Subcutaneous adipose tissue (tissue), 4 donors: ENCODE measurements around the gene HK1. TPM values are rescaled to one million over a fixed set of nuclear protein-coding genes. Genes with fewer than 3 reads are reported as not detected.

ENCODE experiments used
- CTCF ChIP-seq: fragments of 450-650 bp; IDR thresholded peaks from one replicate; pipeline ENCODE4 v1.5.1; 2016; ENCODE audit warnings: low read depth, mild to moderate bottlenecking, control low read depth, antibody characterized with exemption, moderate library complexity
- total RNA-seq, 4 donors: library from RNA; depleted of rRNA; stranded (reverse); fragments of >200 nt; gene quantifications; one replicate each; pipeline ENCODE4 v1.1.0, GENCODE V29; 2016

The HK1 gene
- total RNA-seq, 4 donors from 2014 or later = 54.4 to 72.2 (median 57.8) TPM

- no peak for TF ChIP-seq CTCF
Observed at GRCh38 chr10:69259547-69260243, 18.6 kb upstream of the HK1 start.

DNA sequence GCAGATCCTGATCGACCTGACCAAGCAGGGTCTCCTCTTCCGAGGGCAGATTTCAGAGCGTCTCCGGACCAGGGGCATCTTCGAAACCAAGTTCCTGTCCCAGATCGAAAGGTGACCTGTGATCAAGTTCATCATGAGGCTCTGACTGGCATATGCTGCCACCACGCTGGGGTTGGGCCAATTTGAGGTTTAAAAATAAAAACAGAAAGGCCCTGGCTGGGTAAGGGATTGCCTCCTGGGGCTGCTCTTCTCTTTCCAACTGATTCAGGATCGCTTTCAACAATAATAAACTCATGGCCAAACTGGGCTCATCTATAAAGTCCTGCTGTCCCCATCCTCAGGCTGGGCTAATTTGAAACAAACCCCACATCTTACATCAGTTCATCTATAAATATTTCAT, 17.1 kb upstream of the HK1 start:
- TF ChIP-seq CTCF = no peak

- TF ChIP-seq CTCF = no peak
Observed at GRCh38 chr10:69262292-69262751, 16.0 kb upstream of the HK1 start.

GRCh38 chr10:69265521-69265920, 12.8 kb upstream of the HK1 start:
- no peak for TF ChIP-seq CTCF

GRCh38 chr10:69268761-69269416, 9.4 kb upstream of the HK1 start:
- no peak for TF ChIP-seq CTCF

DNA sequence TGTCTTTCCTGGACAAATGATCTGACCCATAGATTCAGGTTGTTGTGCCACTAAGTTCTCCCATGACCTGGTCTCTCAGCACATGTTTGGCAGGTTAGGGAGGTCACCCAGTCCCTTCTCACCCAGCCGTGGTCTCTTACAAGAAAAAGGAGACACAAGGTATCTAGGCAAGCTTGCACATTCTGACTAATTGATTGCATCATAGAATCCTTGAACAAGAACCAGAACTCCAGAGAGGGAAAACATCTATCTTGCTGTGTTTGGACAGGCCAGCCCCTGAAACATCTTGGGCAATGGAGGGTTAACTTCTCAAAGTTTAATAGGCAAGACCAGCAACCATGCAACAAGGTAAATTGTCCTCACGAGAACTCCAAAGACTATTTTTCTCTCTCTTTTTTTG, 8.5 kb upstream of the HK1 start:
- no peak for TF ChIP-seq CTCF

- TF ChIP-seq CTCF = no peak
Observed at GRCh38 chr10:69270990-69271389, 7.3 kb upstream of the HK1 start.
